NCI-H748 treated with DMSO at 0.1 percent for 48 hours (cell line): Measurements from ENCODE around the gene EVL.

Source experiments
- DNase-seq: peaks from one replicate; lab custom pipeline; 2025; lab: John Stamatoyannopoulos, UW

EVL gene

GRCh38 chr14:100066962-100067361, 1.7 kb downstream of the EVL start:
- no peak for DNase-seq

GRCh38 chr14:100067481-100067880, 2.3 kb downstream of the EVL start:
- DNase-seq = no peak

- DNase-seq = no peak
Observed at GRCh38 chr14:100067971-100068959, 3.0 kb downstream of the EVL start.

- DNase-seq = no peak
Observed at GRCh38 chr14:100069161-100069800, 4.1 kb downstream of the EVL start.

GRCh38 chr14:100070310-100070709, 5.1 kb downstream of the EVL start:
- no peak for DNase-seq

- DNase-seq = no peak
Observed at GRCh38 chr14:100071545-100071944, 6.3 kb downstream of the EVL start.

- no peak for DNase-seq
Observed at GRCh38 chr14:100072783-100073346, 7.6 kb downstream of the EVL start.

- no peak for DNase-seq
Observed at GRCh38 chr14:100073576-100074430, 8.6 kb downstream of the EVL start.

- DNase-seq = no peak
Observed at GRCh38 chr14:100074431-100075100, 9.3 kb downstream of the EVL start.

GRCh38 chr14:100075681-100076080, 10.5 kb downstream of the EVL start:
- DNase-seq = no peak

- no peak for DNase-seq
Observed at GRCh38 chr14:100076133-100076532, 10.9 kb downstream of the EVL start.

- no peak for DNase-seq
Observed at GRCh38 chr14:100076606-100077005, 11.4 kb downstream of the EVL start.

GRCh38 chr14:100077441-100077840, 12.2 kb downstream of the EVL start:
- no peak for DNase-seq

GRCh38 chr14:100078216-100078803, 13.1 kb downstream of the EVL start:
- DNase-seq = no peak

- DNase-seq = no peak
Observed at GRCh38 chr14:100078997-100079725, 13.9 kb downstream of the EVL start.

GRCh38 chr14:100079726-100080005, 14.4 kb downstream of the EVL start:
- no peak for DNase-seq

GRCh38 chr14:100080206-100080605, 15.0 kb downstream of the EVL start:
- no peak for DNase-seq

- DNase-seq = no peak
Observed at GRCh38 chr14:100081997-100082625, 16.9 kb downstream of the EVL start.

- no peak for DNase-seq
Observed at GRCh38 chr14:100082723-100083122, 17.5 kb downstream of the EVL start.

GRCh38 chr14:100083706-100084105, 18.5 kb downstream of the EVL start:
- no peak for DNase-seq
